Stimulated activated CD4-positive, alpha-beta T cell treated with anti-CD3 and anti-CD28 coated beads, Interleukin-1b, Interleukin-23, amount 100 ng/mL, for 1 hour (primary cell): ENCODE results near the gene MKRN2.
"Not testable (repeated sequence)": the region's sequence is repeated elsewhere in the genome, so short reads cannot be mapped to it uniquely, and the experiment has no call there.

Source experiments
- DNase-seq, 2 donors: peaks; one replicate each; pipeline ENCODE4 v3.0.0-alpha.2; 2020; ENCODE audit warnings: low read depth in 2 of 2

The MKRN2 gene

GRCh38 chr3:12588039-12589009, 31.4 kb downstream of the MKRN2 start:
- DNase-seq = no peak

DNA sequence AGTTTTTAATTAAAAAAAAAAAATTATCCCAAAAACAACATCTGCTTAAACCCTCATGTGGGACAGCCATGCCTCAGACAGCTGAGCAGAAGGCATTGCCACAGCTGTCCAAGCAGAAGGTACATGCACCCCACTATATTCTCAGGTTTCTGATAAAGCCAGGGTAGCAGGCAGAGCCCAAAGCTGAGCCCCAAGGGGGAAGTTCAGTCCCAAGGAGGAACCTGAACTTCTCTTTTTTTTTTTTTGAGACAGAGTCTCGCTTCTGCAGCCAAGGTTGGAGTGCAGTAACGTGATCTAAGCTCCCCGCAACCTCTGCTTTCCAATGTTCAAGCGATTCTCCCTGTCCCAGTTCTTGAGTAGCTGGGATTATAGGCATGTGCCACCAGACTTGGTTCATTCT, 33.2 kb downstream of the MKRN2 start:
- DNase-seq = no peak

DNA sequence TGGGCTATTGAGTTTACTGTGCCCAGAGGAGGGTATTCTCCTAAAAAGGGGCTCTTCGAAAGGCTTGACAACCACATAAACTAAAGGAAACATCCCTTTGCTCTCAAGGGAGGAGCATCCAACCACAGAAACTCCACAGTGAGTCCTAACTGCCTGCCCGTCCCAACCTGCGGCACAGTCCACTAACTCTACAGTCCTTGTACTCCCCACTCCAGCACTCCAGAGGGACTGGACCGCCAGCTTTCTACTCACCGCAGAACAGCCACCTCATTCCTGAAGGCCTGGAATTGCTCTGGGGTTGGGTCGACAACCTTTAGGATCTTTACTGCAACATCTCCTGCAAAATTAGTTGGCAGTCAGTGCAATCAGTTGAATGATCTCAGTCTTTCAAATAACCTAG, 34.6 kb downstream of the MKRN2 start:
- DNase-seq = no peak

- no peak for DNase-seq
Measured at GRCh38 chr3:12591997-12592715, 35.3 kb downstream of the MKRN2 start.

GRCh38 chr3:12593473-12593872, 36.6 kb downstream of the MKRN2 start:
- DNase-seq = no peak

DNA sequence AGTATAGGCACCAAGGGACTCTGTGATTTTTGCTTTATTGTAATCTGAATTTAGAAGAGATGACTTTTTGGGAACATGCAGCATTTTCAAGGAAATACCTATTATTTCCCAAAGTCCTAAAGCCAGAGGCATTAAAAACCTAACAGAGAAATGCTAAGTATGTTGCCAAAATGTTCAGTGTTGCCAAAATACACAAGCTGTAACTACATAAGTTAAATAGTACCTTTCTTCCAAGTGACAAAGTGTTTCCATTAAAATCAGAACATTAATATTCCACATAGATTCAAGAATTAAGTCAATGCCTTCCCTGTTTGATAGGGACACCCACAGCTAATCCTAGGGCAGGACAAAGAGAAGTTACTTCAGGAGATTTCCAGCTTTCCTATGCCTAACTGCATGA, 42.0 kb downstream of the MKRN2 start:
- DNase-seq = no peak

DNA sequence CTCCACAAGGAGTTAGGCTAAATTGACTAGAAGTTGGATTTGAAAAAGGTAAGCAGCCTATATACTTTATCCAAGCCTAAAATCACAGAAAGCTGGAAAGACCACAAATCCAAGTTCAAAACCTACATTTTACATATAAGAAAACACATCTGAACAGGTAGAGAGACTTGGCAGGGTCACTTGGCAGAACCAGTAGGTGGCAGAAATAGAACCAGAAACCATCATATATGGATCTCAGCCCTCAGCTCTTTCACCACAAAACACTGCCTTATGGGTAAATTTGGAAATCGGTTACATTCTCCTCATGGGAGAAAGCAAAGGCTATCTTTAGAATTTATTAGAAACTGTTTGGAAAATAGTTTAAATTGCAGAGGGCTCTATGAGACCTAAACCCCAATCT, 44.2 kb downstream of the MKRN2 start:
- no peak for DNase-seq

GRCh38 chr3:12603969-12604368, 47.1 kb downstream of the MKRN2 start:
- no peak for DNase-seq

GRCh38 chr3:12608376-12608775, 51.5 kb downstream of the MKRN2 start:
- no peak for DNase-seq

DNA sequence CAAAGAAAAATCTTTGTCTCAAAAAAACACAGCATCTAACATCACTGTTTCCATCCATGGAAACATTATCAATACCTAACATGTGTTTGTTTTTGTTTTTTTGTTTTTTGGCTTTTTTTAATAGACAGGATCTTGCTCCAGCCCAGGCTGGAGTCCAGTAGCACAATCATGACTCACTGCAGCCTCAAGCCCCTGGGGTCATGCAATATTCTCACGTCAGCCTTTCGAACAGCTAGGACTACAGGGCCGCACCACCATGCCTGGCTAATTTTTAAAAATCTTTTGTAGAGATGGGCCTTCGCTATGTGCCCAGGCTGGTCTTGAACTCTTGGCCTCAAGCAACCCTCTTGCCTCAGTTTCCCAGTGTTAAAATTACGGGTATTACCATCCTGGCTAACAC, 54.2 kb downstream of the MKRN2 start:
- DNase-seq = no peak

DNA sequence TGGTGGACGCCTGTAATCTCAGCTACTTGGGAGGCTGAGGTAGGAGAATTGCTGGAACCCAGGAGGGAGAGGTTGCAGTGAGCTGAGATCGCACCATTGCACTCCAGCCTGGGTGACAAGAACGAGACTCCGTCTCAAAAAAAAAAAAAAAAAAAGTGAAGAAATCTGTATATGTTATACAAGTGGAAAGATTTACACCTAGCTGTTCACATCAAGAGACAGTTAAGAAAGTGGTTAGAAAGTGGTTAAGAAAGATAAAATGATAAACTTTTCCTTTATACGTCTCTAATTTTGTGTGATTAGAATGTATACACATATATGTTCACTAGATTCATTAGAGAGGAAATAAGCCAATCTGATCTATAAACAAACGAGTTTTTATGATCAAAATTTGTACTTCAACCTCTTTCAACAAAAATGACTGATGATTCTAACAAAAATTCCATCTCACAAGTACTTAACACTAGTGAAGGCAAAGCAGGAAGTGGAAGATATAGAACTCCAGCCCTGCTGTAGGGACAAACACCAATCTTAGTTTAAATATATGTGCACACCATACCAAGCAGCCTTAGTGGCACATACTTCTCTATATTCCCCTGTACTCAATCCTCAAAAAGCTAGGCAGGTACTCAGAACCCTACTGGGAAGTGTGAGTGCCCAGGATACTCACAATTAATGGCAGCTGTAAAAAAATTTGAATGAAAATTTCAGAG, 55.8 kb downstream of the MKRN2 start:
- no peak for DNase-seq

- no peak for DNase-seq
Measured at GRCh38 chr3:12613250-12613649, 56.4 kb downstream of the MKRN2 start.

DNA sequence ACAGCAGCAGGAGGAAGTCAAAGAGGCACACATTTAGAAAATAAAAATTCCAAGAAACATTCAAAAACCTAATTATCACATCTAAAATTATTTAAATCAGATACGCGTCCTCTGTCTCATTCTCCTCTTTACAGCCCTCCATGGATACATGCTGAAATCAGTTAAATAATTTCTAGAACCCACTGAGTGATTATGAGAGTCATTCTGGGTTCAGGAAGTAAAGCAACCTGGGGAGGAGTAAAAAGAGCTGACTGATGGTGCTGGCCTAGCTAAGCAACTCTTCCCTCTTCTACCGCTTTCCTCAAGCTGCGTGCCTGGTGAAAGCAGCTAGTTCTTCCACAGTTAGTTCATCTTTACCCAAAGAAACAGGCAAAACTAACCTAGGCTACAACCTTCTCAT, 58.4 kb downstream of the MKRN2 start:
- DNase-seq = no peak

- DNase-seq = no peak
Measured at GRCh38 chr3:12618426-12618825, 61.5 kb downstream of the MKRN2 start.

- no peak for DNase-seq
Measured at GRCh38 chr3:12620305-12620704, 63.4 kb downstream of the MKRN2 start.

DNA sequence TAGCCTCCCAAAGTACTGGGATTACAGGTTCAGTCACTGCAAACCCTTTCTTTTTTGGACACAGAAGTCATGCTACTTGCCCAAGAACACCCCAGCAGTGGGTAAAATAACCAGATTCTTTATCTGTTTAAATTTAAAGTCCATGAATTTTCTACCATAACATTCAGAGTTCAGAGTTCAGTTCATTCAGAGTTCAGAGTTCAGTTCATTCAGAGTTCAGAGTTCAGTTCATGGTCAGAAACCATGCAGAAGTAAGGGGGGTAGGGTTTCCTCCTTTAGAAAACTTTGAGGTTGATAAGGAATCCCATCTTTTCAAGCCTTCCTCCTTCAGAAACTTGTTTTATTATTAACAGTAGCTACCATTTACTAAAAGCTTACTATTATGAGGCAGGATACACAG, 63.8 kb downstream of the MKRN2 start:
- DNase-seq = no peak

DNA sequence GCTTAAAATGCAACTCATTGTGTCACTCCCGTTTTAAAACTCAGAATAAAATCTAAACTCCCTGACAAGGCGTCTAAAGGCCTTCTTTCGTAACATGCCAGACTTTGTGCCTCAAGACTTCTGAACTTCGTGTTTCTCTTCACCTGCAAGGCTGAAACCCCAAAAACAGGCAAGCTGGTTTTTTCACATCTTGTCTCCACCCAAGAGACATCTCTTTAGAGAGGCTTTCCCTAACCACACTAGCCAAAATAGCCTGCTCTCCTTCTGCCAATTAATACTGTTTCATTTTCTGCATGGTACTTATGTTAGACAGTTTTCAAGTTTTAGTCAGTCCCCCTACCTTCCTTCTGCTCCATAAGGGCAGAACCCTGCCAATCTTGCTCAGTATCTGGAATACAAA, 65.4 kb downstream of the MKRN2 start:
- no peak for DNase-seq

DNA sequence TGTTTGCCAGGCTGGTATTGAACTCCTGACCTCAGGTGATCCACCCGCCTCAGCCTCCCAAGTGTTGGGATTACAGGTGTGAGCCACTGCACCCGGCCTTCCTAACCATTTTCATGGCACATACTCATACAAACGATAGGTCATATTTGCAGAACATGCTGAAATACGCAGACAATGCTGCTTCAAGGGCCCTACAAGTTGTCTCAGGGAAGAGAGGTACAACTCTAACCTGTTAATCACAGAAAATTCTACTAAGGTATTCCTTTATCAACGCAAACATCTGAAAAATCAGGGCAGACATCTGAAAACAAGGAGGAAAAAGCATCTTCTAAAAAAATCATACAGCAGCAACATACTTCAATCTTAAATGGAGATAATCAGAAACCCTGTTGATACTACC, 67.2 kb downstream of the MKRN2 start:
- DNase-seq = no peak

GRCh38 chr3:12624964-12625363, 68.1 kb downstream of the MKRN2 start:
- not testable (repeated sequence) for DNase-seq

DNA sequence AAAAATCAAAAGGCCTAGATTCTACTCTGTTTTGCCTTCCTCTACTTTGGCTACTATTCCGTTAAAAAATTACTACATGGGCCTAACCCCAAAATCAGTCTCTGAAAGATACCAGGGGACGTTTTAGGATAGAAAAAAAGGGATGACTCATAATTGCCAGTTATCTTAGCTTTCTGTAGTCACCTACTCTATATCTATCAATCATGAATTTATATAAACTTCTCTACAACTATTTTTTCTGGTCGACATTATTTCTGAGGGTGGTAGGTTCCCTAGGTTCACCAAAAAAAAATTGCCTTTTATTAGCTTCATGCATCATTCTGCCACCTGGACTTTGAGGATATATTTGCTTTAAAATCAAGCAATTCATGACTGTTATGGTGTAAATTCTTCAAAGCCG, 70.5 kb downstream of the MKRN2 start:
- no peak for DNase-seq

DNA sequence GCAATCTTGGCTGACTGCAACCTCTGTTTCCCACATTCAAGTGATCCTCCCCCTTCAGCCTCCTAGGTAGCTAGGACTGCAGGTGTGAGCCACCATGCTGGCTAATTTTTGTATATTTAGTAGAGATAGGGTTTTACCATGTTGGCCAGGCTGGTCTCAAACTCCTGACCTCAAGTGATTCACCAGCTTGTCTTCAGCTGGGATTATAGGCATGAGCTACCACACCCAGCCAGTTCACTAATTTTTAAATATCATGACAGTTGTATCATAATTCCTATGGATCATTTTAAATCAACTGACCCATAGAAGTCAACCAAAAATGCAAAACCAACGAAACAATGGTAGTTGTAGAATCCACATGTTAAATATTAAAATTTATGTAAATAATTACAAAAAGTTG, 71.9 kb downstream of the MKRN2 start:
- no peak for DNase-seq

GRCh38 chr3:12629560-12629959, 72.7 kb downstream of the MKRN2 start:
- DNase-seq = no peak
